ENCODE results near the gene APMAP.

The APMAP gene, protein sequence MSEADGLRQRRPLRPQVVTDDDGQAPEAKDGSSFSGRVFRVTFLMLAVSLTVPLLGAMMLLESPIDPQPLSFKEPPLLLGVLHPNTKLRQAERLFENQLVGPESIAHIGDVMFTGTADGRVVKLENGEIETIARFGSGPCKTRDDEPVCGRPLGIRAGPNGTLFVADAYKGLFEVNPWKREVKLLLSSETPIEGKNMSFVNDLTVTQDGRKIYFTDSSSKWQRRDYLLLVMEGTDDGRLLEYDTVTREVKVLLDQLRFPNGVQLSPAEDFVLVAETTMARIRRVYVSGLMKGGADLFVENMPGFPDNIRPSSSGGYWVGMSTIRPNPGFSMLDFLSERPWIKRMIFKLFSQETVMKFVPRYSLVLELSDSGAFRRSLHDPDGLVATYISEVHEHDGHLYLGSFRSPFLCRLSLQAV

DNA sequence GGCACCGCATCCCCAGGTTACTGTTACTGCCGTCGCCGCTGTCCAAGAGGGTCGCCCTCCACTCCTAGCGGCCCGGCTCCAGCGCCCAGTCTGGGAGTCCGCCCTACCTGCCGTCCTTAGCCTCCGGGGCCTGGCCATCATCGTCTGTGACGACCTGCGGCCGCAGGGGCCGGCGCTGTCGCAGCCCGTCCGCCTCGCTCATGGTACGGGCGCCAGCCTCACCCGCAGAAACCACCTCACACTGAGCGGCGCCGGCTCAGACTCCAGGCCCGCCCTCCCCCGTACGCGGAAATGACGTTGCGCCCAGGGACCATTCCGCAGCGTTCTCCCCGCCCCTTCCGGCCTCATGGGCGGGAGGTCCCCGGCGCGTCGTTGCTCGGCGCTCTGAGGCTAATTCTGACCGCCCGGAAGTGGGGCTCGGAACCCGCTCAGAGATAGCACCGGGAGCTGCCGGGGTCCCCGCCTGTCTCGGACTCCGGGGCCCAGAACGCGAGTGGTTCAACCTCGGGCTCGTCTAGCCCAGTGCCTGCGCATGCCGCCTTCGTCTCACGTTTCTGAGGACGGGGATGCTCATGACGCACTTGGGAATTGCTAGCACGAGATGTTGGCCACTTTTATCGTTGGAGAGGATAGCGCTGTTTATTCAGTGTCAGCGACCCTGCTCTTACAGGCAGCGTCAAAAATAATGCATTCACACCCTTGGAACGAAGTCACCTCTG, at the start of gene APMAP:
TSS of gene APMAP (minus strand) at position 265 of the 719 bp plus-strand sequence. CDS start at position 202, 63 bp downstream.
- peak; percentile 98 for DNase-seq

DNA sequence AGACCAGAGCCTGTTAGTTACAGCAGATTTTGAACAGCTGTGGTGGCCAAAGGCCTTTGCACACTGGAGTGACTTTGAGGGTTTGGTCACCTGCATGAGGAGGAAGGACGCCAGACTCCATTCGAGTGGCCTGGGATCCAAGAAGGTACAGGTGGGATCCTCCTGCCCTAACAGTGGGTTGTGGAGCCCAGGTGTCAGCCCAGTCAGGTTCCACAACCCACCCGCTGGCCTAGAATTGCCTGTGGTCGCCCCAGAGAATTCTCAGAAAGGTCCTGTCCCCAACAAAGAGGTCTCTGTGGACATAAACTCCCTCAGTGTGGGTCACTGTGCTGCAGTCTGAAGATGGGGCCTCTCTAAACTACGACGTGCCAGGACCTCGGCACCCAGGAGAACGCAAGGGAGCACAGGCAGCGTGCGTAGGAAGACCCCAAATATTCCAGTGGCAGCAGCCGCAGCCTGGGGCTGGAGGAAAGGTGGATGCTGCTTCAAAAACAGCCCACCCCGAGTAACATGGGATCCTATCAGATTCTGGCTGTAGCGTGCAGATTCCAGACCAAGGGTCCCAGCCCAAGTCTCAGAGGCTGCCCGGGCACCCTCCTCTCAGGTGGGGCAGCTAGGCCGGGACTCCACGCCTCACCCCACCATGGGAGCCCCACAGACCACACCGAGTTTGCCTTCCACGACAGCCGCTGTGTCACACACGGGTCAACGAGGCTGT, 49.4 kb upstream of the APMAP start:
- DNase-seq = no peak

DNA sequence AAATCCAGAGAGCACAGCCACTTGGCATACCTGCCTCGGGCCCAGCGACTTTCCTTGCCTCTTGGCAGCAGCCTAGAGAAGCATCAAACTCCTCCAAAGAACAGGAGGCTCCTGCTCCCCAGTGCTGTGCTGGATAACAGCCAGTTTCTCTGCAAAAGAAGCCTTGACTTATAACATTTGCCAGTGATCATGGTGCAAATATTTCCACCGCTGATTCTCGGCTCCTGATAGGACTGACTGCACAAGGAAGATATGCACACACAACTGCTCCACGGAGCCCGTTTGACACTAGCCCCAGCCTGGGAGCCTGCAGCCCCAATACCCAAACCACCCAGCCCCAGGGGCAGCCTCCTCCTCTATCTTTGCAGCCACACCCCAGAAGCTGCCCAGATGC, 47.9 kb upstream of the APMAP start:
- no peak for DNase-seq

DNA sequence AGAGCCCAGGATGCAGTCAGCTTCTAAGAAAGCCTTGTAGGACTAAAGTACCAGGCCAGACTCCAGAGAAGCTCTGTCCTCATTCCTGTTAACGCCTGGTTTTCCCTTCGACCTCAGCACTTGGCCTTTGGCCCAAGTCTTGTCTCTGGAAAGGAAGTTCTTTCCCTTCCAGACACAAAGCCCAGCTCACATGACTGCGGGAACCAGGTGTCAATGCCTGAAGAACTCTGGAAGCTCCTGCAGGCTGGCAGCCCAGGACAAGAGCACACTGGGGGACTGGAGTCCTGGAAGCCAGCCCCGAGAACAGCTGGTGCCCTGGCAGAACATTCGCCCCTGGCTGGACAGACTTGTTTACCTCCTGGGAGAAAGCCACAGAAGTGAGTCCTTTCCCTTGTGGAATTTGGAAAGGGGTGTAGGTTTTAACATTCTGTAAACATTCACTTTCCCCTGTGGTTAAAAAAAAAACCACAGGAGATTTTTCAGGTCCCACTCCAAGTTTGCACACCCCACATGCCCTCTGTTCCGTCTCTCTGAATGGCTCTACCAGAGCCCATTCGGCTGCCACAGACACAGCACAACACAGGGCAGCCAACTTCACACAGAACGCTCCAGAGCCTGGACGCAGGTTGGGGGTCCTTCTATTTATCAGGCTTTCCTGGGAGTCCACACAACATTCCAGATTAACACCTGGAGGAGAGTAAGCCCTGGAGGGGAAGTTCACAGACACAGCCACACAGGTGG, 47.3 kb upstream of the APMAP start:
- no peak for DNase-seq

DNA sequence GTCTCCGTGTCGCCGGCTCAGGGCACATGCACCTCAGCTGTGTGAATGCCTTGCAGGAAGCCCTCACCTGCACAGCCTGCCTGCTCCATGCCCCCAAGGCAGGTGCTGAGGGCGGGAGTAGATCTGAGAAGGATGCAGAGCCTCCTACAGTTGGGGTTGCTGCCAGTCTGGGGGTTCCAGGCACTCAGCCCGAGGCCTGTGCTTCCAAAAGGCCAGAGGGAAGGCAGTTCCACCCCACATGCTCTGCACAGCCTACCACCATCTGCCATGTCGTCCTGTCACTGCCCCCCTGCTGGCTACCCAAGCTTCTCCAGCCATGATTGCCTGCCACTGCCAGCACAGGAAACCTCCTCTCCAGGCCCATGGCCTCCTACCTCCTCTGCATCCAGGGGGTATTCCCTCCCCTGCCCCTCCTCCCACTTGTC, 46.1 kb upstream of the APMAP start:
- DNase-seq = no peak

DNA sequence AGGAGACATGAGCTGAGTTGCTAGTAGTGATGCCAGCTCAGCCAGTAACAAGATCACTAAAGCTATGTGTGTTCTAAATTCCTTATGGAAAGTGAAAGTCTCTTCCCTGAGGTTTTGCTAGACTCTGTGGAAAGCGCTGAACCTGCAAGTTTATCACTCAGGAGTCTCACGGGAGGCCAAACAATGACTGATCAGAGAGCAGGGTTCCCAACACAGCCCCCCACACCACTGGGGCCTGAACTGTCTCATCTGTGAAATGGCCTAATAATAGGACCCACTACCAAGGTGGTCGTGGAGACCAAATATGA, 45.5 kb upstream of the APMAP start:
- DNase-seq = no peak

DNA sequence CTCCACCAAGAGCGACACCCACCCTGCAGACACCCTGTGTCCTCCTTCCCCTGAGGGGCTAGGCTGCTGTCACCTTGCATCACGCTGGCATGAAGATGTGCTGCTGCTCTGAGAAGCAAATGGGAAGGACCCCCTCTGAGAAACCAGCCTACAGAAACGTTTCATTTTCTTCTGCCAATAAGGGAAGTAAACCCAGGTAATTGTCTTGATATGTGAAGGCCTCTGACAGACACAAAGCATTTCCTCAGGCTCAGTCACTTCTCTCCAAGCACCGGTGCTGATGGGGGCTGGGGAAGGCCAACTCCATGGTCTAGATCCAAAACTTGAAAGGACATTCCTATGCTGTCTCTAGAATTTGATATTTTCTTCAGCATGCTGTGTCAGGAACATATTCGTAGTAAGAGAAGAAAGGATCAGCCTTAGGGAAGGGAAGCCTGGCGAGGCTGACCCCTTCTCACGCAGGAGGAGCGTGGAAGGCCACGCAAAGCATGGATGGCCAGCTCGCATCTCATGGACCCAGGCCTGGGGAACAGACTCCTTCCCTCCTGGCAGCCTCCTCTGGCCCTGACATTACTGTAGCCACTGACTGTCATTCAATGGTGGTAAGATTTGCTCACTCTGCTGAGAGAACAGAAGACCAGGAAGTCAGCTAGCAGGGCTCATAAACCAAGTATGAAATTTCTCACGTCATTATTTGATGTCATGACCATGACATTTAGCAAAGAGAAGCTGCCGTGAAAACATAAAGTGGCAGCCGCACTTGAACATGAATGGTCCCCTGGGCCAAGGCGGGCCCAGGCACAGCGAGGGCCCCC, 44.9 kb upstream of the APMAP start:
- no peak for DNase-seq

DNA sequence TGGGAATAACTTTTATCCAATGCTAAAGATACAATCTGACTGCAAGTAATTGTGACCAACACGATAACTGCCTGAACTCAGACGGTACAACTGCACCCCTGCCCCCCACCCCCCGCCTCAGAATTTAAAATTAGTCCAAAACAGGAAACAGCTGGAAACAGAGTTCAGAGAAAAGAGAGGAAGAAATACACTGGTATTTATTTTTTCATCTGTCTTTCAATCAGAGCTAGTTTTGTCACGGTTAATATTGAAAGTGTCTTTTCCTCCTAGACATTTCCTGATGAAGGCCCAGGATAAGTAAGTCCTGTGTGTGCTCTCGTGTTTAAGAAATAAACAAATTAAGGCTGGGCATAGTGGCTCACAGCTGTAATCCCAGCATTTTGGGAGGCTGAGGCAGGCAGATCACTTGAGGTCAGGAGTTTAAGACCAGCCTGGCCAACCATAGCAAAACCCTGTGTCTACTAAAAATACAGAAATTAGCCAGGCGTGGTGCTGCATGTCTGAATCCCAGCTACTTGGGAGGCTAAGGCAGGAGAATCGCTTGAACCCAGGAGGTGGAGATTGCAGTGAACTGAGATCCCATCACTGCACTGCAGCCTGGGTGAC, 43.9 kb upstream of the APMAP start:
- no peak for DNase-seq

DNA sequence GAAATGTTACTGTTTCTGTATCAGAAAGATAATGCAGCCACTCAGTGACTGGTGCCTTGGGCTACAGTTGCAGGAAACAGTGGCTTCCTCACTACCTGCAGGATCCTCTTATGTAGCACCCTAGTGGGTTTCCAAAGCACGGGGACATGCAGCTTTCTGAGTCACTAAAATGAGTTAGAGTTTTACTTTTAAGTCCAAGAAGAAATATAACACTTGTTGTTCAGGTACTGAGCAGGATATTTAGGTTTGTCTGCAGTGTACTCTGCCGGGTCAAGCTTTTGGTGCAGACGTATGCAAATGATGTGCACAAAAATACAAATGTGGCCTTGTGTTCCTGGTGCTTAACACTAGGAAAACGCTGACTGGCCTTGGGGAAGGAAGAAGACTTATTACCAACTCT, 43.4 kb upstream of the APMAP start:
- peak; percentile 52 for DNase-seq

DNA sequence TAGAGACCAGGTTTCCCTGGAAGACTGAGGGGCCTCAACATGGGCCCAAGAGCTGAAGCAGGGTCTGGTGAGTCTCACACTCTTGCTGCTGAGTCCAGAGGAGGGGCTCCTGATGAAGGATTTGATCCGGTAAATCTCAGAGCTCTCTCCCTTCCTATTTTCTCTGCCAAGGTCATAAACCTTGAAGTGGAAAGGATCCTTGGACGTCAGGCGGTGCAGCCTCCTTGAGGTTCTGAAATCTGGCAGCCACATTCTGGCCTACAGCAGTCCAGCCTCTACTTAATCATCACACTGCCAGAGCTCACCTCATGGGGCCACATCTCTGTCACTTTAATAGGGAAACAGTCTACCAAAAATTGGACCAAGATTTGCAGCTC, 41.4 kb upstream of the APMAP start:
- no peak for DNase-seq

DNA sequence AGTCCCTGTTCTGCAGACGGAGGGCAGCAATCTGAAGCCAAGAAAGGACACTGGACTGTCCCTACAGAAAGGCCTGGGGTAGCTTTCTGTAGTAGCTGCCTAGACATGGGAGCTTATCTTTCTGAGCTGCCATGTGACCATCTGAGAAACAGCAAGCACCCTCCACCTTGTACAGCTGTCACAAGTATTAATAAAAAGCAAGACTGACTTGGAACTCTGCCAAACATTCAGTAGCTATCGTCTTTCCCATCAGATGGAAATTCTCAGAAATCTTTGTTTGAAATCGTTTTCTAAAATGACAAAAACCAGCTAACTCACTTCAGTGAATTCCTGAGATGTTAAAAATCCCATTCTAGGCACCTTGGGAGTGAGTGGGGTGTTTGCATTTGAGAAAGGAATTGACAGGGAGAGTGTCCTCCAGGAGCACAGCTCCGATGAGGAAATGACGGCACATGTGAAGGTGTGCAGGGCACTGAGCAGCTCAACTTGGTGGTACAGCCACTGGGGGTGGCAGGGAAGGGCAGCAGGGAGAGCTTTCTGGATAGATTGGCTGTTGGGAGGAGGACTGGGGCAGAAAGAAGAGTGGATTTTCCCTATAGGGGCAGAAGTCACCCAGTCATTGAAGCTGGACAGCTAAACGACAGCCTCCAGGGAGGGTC, 40.8 kb upstream of the APMAP start:
- DNase-seq = no peak

DNA sequence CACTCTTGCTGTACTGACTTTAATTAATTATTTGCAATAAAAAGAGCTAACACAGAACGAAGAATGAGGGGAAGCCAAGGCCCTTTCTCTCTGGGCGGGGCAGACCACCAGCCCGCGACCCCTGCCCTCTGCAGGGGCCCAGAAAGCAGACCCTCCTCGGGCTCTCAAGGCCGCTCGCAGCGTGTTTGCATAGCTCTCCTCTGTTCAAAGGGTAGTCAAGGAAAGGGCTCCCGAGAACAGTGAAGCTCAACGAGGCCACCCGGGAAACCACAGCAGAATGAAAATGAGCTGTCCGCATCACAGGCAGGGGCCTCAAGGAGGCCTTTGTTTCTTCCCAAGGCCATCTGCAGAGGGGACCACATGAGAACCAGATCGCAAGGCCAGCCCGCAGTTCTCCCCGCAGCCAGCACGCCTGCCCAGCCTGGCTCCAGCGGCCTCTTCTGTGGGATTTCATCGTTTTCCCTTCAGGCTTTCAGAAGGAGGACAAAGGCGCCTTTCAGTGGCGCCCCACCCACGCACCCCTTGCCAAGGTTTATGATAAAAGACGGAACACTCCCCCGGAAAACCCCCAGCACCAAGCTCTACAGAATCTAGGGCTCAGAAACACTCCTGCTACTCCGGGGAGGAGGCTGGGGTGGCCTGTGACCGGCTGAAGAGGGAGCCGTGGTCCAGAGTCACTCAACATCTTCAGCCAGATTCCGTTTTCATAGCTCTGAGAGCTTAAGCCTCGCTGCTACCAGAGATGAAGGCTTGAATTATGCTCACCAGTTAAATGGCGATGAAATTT, 40.1 kb upstream of the APMAP start:
- DNase-seq = no peak

DNA sequence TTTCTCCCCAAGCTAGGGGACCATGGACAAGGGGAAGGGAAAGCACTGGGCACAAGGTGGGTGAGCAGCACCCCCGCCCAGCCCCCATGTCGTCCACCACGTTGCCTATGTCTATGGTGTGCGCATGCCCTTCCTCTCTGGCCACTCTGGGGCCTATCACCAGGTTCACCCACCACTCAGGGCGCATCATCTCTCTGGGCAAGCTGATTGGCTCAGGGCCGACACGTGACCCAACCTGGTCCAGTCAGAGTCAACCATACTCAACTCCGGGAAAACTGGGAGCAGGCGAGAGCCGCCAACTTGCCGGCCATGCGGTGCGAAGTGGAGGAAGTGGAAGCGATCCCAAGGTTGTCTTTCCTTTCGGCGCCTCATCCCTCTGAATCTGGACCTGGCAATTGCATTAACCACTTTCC, 39.5 kb upstream of the APMAP start:
- DNase-seq = no peak

DNA sequence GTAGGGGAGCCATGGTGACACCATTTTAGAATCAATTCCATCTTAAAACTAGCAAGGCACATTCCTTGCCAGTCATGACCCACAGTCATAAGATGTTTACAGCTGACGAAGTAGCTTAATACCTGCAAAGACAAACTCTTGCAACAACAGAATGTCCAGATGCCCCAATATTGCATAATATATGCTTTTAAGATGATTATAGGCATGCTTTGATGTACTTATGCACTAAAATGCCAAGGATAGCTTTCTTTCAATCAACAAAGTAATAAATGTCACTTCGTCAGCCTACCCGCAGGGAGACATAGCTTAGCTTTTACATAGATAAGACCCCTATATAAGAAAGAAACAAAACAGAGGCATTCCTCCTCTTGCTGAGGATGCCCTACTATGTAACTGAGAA, 38.7 kb upstream of the APMAP start:
- DNase-seq = no peak

DNA sequence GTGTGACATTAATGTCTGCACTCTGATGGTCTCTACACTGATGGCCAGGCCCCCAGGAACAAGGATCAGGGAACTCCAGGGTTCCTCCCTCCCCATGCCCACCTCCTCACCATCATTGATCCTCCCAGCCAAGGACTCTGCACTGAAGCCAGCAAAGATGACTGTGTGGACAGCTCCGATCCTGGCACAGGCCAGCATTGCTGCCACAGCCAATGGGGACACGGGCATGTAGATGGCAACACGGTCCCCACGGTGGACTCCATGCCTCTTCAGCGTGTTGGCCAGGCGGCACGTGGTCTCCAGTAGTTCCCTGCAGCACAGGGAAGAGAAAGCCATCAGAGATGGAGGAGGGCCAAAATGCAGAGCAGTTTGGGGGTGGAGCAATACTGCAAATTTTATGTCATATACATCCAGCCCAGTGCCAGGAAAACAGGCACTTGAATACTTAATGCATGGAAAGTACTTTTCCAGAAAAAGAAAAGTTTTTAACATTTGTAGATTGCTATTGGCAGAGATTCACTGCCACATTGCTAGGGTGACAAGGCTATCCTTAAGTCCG, 38.2 kb upstream of the APMAP start:
- DNase-seq = no peak

DNA sequence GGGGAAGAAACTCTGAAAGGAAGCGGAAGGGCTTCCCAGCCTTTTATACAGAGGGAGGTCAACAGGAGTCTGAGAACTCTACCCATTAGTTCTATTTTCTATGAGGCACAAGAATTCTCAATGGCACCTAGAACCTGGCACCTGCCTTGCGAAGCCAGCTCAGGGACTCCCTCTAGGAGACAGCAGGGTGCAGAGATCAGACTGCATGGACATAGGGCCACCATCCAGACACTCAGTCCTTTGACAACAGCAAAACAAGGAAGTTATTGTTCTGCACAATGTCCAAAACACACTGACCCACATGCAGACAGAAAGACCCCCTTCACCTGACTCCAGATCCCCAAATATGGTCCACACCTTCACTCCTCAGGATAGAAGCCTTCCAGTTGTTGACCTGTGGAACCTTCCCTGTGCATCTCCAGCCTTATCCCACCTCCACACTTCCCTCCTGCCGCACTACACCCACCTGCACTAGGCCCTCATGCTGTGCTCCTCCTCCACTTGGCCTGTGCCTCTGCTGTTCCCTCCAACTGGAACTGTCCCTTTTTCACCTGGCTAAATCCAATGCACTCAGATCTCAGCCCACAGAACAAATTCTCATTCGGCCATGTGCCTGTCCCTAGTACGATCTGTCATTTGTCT, 37.6 kb upstream of the APMAP start:
- no peak for DNase-seq

DNA sequence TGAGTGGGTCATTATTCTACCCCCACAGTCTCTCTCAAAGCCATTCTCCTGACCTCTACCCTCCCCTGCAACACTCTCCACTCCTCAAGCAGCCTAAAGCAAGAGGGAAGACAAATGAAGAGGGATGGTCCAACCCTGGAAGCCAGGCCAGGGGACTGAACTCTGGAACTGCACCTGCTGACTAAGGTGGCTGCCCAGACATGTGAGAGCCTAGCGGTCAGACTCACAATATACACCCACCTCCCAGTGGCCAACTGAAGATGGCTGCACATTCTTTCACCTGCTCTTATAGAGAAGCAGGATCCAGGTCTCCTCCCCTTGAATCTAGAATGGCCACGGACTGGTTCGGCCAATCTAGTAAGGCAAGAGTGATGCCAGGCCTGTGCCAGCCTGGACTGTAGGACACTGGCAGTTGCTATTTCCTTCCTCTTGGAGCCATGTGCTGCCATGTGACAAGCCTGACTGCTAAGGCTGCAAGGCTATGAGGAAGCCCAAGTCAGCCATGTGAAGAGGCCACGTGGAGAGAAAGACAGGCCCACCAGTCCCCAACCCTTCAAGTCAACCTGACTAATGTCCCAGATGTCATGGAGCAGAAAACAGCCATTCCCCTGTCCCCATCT, 33.5 kb upstream of the APMAP start:
- DNase-seq = no peak

DNA sequence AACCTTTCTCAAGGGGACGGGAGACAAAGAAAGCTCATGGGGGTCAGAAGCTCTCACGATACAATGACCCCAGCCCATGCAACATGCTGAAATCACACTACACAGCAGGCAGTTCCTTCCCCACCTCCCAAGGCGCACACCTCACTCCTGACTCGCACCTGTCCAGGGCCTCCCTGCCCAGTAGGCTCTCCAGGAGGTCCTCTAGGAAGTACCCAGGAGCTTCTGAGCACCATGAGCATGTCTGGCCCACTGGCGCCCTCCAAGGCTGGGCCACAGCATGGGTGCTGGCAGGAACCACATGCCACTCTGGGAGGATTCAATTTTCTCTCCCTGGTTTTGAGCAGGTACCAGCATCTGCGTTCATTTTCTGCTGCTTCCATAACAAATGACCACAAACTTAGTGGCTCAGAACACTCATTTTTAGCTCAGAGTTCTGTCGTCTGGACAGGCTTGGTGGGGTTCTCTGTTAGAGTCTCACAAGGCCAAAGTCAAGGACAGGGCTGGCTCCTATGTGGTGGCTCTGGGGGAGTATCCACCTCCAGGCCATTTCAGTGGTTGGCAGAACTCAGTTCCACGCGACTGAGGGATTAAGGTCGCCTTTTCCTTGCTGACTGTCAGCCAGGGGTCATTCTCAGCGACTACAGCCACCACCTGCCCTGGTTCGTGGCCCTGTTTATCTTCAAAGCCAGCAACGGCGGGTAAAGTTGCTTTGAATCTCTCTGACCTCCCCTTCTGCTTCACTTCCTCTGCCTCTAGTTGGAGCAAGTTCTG, 32.7 kb upstream of the APMAP start:
- no peak for DNase-seq
